Fibroblast of the aortic adventitia (primary cell): ENCODE measurements around the gene TMEM204. TPM values are rescaled to one million over a fixed set of nuclear protein-coding genes. Genes with fewer than 3 reads are reported as not detected.

Source experiments
- DNase-seq: peaks from one replicate; pipeline ENCODE4 v3.0.0-alpha.2; 2010; ENCODE audit warnings: low read depth
- H3K4me3 ChIP-seq: 2 replicates; pipeline ENCODE4 v1.5.1; 2011; ENCODE audit warnings: low read depth, mild to moderate bottlenecking, control low read depth, low read length, moderate library complexity
- CTCF ChIP-seq: IDR thresholded peaks from 2 replicates; pipeline ENCODE4 v1.5.1; 2011; ENCODE audit warnings: mild to moderate bottlenecking, low read length, control low read depth, inconsistent platforms; ENCODE audit not compliant: insufficient read depth
- total RNA-seq: library from RNA; depleted of rRNA; stranded (reverse); fragments of >200 nt; gene quantifications from 2 replicates; pipeline ENCODE4 v1.2.3, GENCODE V29; 2012; ENCODE audit warnings: low replicate concordance

The TMEM204 gene
- total RNA-seq, 1 donor = 22.1 TPM

GRCh38 chr16:1557074-1557473, 23.6 kb downstream of the TMEM204 start:
- DNase-seq = no peak
- TF ChIP-seq CTCF = no peak
- H3K4me3 ChIP-seq = no peak overlapping the region

- TF ChIP-seq CTCF = no peak
- DNase-seq = no peak
- no peak overlapping the region for H3K4me3 ChIP-seq
These were observed 24.1 kb downstream of the TMEM204 start for GRCh38 chr16:1557576-1557975.

- no peak overlapping the region for H3K4me3 ChIP-seq
- DNase-seq = no peak
- TF ChIP-seq CTCF = no peak
These were observed 26.0 kb downstream of the TMEM204 start for GRCh38 chr16:1559446-1559975.

GRCh38 chr16:1560153-1560552, 26.7 kb downstream of the TMEM204 start:
- DNase-seq = no peak
- no peak for TF ChIP-seq CTCF
- no peak overlapping the region for H3K4me3 ChIP-seq

GRCh38 chr16:1560866-1561265, 27.4 kb downstream of the TMEM204 start:
- DNase-seq = no peak
- no peak for TF ChIP-seq CTCF
- H3K4me3 ChIP-seq = no peak overlapping the region

GRCh38 chr16:1561266-1561665, 27.8 kb downstream of the TMEM204 start:
- DNase-seq = no peak
- TF ChIP-seq CTCF = no peak
- H3K4me3 ChIP-seq = no peak overlapping the region

- no peak for DNase-seq
- no peak for TF ChIP-seq CTCF
- H3K4me3 ChIP-seq = no peak overlapping the region
These were observed 28.4 kb downstream of the TMEM204 start for GRCh38 chr16:1561836-1562235.
